ENCODE results near the gene DOK7.

GRCh38 chr4:3468804-3469203, 5.7 kb downstream of the DOK7 start:
- TF ChIP-seq CTCF (IDR thresholded peaks at IDR 0.05), result no peak
- no peak for TF ChIP-seq POLR2A (IDR thresholded peaks at IDR 0.05)

All from testis (tissue), 2 donors.